ENCODE results near the gene HSBP1L1.
A peak's percentile ranks its signal among the peaks of the same experiment; 100 is the strongest.

The HSBP1L1 gene

DNA sequence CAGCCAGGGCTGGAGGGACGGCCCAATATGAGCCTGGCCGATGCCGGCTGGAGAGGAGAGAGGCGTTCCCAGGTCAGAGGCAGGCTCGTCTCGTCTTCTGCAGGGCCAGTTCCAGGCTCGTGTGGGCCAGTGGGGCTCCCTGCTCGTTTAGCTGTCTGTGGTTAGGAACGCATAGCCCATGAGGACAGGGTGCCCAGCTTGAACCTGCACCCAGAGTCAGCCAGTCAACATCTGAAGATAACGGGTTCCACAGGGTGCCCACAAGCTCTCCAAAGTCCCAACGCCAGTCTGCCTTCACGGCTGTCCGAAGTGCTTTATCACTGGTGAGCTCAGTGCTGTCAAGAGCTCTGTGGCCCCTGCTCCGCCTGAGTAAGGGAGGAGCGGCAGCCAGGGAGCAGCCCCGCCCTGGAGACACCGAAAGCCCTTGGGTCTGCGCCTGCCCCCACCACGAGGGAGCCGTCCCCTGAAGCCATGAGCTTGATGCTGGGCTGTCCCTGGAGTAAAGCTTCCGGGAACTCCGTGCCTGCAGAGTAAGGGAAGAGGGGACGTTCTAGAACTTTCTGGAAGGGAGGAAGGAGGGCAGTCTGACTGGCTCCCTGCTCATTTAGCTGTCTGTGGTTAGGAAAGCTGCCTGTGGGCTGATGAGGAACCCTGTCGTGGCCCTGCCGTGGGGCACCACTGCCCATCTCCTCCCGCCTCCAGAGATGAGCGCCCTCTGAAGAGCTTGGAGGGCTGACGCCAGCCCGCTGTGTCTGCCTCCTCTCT, 2.7 kb upstream of the HSBP1L1 start:
- DNase-seq (ENCODE audit: low read depth) = no peak

GRCh38 chr18:79962311-79962710, 2.1 kb upstream of the HSBP1L1 start:
- no peak for DNase-seq (ENCODE audit: low read depth)

DNA sequence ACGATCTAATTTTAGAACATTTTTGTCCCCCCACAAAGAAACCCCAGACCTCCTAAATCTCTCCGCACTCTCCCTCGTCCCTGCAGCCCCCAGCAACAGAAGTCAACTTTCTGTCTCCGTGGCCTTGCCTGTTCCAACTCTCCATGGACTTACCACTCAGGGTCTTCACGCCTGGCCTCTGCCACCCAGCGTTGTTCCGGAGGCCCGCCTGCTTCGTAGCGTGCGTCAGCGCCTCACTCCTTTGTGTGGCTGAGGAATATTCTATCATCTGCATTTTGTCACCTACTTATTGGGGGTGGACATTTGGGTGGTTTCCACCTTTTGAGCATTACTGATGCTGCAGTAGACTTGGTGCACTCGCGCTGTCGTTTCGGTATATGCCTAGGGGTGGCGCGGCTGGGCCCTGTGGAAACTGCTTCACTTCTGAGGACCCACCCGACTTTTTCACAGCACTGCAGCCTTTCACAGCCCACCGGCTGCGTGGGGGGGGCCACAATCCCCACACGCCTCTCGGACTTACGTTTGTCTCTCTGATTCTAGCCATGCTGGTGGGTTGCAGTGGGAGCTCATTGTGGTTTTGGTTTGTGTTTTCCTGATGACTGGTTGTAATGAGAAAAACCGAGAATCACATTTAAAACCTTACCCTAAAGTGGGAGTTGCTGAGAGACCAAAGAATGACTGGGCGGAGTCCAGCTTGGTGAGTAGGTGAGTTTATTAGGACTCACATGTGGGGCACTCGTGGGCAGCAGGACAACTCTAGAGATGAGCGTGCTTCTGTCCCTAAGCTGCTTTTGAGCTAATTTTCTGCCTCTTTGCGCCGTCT, 1.4 kb upstream of the HSBP1L1 start:
- DNase-seq (ENCODE audit: low read depth) = peak; percentile 49

DNA sequence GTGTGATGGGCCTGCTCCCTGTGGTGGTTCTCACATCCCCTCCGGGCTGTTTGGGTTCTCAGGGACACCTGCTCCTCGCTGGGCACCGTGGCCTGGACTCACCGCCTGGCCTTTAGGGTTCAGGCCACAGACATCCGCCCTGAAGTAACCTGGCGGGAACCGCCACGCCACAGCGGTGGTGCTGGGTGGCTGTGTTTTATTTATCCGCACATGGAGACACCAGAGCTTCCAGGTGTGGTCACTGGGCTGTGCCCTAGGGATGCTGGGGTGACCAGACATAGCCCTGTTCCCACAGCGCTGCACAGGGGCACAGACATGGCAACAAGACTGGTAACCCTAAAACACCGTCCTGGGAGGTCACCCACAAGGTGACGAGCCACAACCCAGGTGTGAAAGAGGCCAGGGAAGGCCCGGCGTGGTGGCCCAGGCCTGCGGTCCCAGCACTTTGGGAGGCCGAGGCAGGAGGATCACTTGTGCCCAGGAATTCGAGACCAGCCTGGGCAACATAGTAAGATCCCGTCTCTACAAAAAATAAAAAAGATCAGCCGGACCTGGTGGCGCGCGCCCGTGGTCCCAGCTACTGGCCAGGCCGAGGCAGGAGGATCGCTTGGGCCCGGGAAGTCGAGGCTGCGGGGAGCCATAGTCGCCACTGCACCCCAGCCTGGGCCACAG, 649 bp upstream of the HSBP1L1 start:
- no peak for DNase-seq (ENCODE audit: low read depth)

DNA sequence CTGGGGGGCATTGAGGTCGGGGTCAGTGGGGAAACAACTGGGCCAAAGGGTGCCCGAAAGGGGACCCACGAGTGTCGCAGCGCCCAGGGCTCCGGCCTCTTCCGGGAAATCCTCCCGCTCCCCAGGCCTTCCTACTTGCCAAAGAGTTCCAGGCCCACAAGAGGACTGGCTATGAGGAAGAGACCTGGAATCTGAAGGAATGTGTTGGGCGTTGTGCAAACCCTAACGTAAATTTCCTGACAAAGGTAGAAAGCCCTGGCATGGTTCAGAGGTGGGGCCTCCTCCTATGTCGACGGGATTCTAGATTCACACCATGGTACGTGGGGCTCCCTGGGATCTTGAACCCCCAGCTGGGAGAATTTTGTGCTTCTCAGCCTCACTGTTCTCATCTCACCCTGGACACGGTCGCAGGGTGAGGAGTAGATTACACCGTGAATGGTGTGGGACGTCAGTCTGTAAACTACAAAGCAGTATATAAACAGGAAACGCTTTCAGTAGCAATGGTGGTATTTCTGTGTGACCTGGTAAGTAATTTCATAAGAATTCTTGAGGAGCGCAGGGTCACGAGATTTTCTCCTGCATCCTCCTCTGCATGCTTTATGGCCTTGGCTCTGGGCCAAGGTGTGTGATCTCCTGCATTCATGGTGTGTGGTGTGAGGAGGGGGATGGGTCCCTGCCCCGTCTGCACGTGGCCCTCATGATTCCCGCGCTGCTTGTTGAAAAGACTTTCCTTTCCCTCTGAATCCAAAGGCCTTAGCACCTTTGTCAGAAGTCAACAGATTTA, 868 bp downstream of the HSBP1L1 start:
- no peak for DNase-seq (ENCODE audit: low read depth)

DNA sequence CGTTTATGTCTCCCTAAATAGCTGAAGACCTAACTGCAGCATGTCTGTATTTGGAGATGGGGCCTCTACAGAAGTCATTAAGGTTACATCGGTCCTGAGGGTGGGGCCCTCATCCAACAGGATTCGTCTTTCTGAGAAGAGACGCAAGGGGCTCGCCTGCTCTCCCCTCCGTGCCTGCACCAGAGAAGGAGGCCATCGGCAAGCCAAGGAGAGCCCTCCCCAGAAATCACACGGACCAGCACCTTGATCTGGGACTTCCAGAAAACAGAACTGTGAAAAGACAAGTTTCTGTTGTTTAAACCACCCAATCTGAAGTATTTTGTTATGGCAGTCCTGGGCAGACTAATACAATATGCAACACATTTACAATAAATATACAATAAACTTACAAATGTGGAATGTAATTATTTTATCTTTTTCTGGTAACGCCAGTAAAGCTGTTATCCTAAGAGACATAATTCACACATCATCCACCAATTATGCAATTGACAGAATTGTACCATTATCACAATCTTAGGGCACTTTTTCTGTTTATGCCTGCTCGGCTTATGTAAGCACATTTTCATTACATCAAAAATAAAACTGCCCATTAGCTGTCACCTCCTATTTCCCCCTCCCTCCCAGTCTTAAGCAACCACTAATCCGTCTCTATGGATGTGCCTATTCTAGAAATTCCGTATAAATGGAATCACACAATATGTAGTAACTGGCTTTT, 6.1 kb downstream of the HSBP1L1 start:
- no peak for DNase-seq (ENCODE audit: low read depth)

- no peak for DNase-seq (ENCODE audit: low read depth)
These were observed 6.9 kb downstream of the HSBP1L1 start for GRCh38 chr18:79971211-79971952.

- no peak for DNase-seq (ENCODE audit: low read depth)
These were observed 7.5 kb downstream of the HSBP1L1 start for GRCh38 chr18:79971986-79972385.

DNA sequence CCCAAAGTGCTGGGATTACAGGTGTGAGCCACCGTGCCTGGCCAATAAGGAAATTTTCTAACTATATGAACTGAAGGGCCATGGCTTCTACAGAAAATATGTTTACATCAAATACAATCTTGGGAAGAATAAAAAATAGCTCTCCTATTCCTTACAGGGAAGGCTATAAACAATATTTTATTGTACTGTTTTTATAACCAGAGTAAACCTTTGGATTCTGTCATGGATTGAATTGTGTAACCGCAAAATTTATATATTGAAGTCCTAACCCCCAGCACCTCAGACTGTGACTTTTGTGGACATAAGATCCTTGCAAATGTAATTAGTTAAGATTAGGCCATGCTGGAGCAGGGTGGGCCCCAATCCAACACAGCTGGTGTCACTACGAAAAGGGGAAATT, 8.3 kb downstream of the HSBP1L1 start:
- DNase-seq (ENCODE audit: low read depth) = no peak

DNA sequence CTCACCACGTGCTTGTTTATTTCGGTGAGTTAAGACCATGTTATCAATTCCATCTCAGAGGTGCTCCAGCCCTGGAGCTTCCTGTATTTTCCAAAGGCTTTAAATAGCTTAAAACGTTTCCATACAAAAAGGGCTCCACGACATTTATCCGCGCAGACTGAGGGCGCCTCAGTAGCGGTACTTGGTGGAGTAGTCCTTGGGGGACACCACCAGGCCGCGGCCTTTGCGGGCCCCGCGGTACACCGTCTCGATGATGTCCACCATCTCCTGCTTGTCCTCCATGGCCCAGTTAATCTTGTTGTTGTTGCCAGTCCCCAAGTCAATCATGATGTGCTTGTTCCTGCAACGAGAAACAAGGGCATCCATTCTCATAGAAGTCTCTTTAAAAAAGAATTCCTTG, 9.1 kb downstream of the HSBP1L1 start:
- DNase-seq (ENCODE audit: low read depth) = no peak

- no peak for DNase-seq (ENCODE audit: low read depth)
These were observed 9.7 kb downstream of the HSBP1L1 start for GRCh38 chr18:79974025-79974654.

DNA sequence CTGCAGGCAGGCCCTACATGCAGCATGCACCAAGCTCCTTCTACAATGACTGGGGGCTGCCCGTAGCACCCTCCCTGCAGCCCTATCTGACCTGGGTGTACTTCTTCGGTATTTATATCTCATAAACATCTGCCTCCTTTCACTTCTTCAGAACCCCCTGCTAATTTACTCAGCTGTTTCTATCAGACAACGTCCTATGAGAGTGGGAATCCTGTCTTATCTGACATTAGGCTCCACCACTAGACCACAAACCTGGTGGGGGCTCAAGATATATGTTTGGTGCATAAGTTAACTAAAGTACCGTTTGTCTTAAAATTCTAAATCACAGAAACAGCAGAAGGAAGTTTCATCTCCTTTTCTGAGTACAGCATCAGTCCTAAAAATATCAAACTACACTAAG, 10.6 kb downstream of the HSBP1L1 start:
- no peak for DNase-seq (ENCODE audit: low read depth)

- no peak for DNase-seq (ENCODE audit: low read depth)
These were observed 11.7 kb downstream of the HSBP1L1 start for GRCh38 chr18:79975985-79976680.

DNA sequence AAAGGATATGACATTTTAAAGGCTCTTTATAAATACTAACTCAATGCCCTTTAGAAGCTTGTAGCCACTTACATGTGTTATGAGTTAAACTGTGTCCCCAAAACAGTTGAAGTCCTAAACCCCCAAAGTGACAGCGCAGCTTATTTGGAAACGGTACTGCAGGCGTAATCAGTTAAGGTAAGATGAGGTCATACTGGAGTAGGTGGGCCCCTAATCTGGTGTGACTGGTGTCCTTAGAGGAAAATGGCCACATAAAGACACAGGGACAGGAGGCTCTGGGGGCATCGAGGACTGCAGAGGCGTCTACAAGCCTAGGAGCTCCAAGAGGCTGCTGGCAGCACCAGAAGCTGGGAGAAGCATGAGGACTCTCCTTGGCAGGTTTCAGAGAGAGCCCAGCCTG, 15.4 kb downstream of the HSBP1L1 start:
- no peak for DNase-seq (ENCODE audit: low read depth)

DNA sequence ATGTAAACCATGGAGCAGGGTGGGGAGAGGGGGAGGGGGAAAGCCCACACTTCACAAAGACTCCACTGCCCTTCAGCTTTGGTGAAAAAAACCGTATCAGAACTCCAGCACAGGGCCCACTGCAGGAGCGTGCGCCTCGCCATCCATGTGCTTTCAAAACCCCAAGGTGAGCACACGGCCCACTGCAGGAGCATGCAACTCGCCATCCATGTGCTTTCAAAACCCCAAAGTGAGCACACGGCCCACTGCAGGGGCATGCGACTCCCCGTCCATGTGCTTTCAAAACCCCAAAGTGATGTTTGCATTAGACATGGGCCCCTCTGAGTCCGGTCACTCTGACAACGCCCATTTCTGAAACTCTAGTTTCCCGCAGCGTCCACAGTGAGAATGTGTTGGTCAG, 16.1 kb downstream of the HSBP1L1 start:
- no peak for DNase-seq (ENCODE audit: low read depth)

DNA sequence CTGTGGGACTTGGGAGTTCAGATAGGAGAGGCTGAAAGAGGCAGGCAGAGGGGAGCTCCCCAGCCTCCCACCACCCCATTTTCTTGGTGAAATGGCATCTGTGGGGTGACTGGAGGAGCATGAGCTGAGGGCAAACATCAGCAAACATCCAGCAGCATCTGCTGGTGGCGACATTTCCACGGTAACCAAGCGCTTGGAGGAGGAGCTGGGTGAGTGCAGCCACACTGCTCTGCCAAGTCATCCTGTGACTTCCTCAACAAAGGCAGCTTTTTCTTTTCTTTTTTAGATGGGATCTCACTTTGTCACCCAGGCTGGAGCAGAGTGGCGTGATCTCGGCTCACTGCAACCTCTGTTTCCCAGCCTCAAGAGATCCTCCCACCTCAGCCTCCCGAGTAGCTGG, 18.3 kb downstream of the HSBP1L1 start:
- no peak for DNase-seq (ENCODE audit: low read depth)

DNA sequence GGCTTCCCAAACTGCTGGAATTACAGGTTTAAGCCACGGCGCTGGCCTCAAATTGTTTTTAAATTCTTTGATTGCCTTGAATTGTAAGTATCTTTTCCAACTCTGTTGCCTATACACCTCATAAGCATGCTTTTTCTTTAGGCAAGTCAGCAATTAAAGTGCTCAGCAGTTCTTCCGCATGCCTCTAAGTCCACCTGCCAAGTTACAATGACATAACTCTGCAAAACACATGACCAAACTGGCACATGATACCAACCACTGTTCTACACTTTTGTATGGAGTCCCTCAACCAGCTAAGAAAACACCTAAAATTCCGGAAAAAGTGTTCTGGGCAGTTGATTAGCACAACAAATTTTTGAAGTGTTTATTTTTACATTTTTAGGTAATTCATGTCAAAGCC, 18.8 kb downstream of the HSBP1L1 start:
- DNase-seq (ENCODE audit: low read depth) = no peak

GRCh38 chr18:79983793-79984192, 19.4 kb downstream of the HSBP1L1 start:
- no peak for DNase-seq (ENCODE audit: low read depth)

DNA sequence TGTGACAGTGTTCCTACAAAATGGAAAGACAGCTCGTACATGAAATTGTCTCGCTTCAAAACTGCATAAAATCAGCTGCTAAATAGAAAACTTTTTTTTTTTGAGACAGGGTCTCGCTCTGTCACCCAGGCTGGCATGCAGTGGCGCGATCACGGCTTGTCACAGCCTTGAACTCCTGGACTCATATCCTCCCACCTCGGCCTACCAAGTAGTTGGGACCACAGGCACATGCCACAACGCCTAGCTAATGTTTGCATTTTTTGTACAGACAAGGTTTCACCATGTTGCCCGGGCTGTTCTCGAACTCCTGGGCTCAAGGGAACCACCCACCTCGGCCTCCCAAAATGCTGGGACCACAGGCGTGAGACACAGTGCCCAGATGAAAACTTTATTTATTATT, 20.7 kb downstream of the HSBP1L1 start:
- no peak for DNase-seq (ENCODE audit: low read depth)

DNA sequence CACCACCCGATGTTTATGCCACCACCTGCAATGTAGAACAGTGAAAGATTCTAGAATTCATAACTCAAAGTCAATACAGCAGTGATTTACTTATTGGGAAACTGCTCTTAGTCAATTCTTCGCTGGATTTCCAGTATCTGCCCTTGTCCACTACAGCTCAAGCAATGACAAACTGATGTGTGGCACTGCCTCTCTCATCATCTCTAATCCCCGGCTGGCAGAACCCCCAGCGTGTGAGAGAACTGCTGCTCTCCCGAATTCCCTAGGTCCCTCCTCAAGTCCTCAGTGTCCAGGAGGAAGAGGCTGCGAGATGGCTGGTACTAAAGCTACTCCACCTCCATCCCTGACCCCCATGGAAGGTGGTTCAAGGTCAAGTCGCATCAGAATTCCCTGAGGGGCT, 22.3 kb downstream of the HSBP1L1 start:
- no peak for DNase-seq (ENCODE audit: low read depth)

Measured in stimulated activated CD8-positive, alpha-beta memory T cell treated with anti-CD3 and anti-CD28 coated beads, Interleukin-4, amount 100 ng/mL, for 24 hours (primary cell).